H1 (cell line): Measurements from ENCODE around the gene ASB8. TPM values are rescaled to one million over a fixed set of nuclear protein-coding genes. Genes with fewer than 3 reads are reported as not detected.

Source experiments
- BCL11A ChIP-seq, 2 experiments: IDR thresholded peaks; one replicate each; pipeline ENCODE4 v1.6.1; 2011; ENCODE audit warnings: low read depth in 2 of 2, low read length in 2 of 2, mild to moderate bottlenecking in 2 of 2
- CHD7 ChIP-seq: fragments of 300-600 bp; sonication (generic); IDR thresholded peaks from 2 replicates; pipeline ENCODE4 v1.7.1; 2012; ENCODE audit warnings: low read length, moderate library complexity, mild to moderate bottlenecking, inconsistent platforms; ENCODE audit not compliant: insufficient replicate concordance
- NRF1 ChIP-seq: IDR thresholded peaks from 2 replicates; pipeline ENCODE4 v1.6.1; 2011; ENCODE audit warnings: mild to moderate bottlenecking, low read depth, low read length, improper control_type of control experiment
- SAP30 ChIP-seq: fragments of 300-600 bp; sonication (generic); IDR thresholded peaks from 2 replicates; pipeline ENCODE4 v1.7.1; 2012; ENCODE audit warnings: low read length, moderate library complexity, mild to moderate bottlenecking, inconsistent platforms; ENCODE audit not compliant: insufficient read depth, insufficient replicate concordance
- TAF7 ChIP-seq: optimal IDR thresholded peaks from 2 replicates; pipeline ENCODE3; 2011; ENCODE audit warnings: low read depth, mild to moderate bottlenecking, inconsistent platforms, low read length, moderate library complexity, borderline replicate concordance
- polyA plus RNA-seq, 7 experiments: library from polyadenylated mRNA; depleted of rRNA in 3 of 7; stranded (reverse) in 5 of 7; unstranded in 2 of 7; fragments of >200 nt in 5 of 7; fragments of 200-250 nt in 2 of 7; gene quantifications; 1 replicate in 5 of 7; 2 replicates in 1 of 7; 4 replicates in 1 of 7; pipeline versions ENCODE4 v1.2.1 to v1.2.3, GENCODE V29; 2011 to 2013; ENCODE audit warnings: missing spikeins in 2 of 7, mixed read lengths in 2 of 7
- total RNA-seq: library from RNA; stranded (reverse); fragmentation: NEBNext Ultra II Directional; extraction: Animal tissue kit (Norgen Biotek cat#: 25700); gene quantifications from 2 replicates; pipeline ENCODE4 v1.2.1, GENCODE V29; 2021

Gene ASB8
- total and polyA plus RNA-seq, 2 of the 8 experiments (the other 6 are each of a cell fraction or from before 2014, with no cell fraction given), result 3.8 to 8.3 TPM

GRCh38 chr12:48156652-48157017 lies 680 bp downstream of the ASB8 start (continued):
- TF ChIP-seq CHD7 (no peak), NRF1 (no peak), SAP30 (no peak), BCL11A (IDR thresholded peaks at IDR 0.05; ENCODE audit: low read depth in 2 of 2, low read length in 2 of 2) (no peak), TAF7 (no peak)
